GM10248 (cell line): ENCODE measurements around the gene RHAG.

Experiments
- CTCF ChIA-PET: fragments of 300-600 bp; sonication (Branson Sonifier 250); formaldehyde crosslinking; extraction: SDS; loops from one replicate; lab custom pipeline; 2021; ENCODE audit warnings: antibody characterized with exemption; lab: Yijun Ruan, JAX
- POLR2A ChIA-PET: fragments of 350-650 bp; sonication (Branson Sonifier 250); formaldehyde crosslinking; extraction: SDS; loops from one replicate; lab custom pipeline; 2020; ENCODE audit warnings: antibody characterized with exemption; lab: Yijun Ruan, JAX
- DNase-seq: peaks from one replicate; pipeline ENCODE4 v3.0.0; 2012; ENCODE audit errors: extremely low spot score
- TF ChIP-seq, protein P1 (sequence below): IDR thresholded peaks from 2 replicates; pipeline ENCODE4 v1.5.1; 2012; ENCODE audit warnings: mild to moderate bottlenecking, low read depth; ENCODE audit errors: extremely low read depth, missing control alignments, control extremely low read depth

RHAG gene

DNA sequence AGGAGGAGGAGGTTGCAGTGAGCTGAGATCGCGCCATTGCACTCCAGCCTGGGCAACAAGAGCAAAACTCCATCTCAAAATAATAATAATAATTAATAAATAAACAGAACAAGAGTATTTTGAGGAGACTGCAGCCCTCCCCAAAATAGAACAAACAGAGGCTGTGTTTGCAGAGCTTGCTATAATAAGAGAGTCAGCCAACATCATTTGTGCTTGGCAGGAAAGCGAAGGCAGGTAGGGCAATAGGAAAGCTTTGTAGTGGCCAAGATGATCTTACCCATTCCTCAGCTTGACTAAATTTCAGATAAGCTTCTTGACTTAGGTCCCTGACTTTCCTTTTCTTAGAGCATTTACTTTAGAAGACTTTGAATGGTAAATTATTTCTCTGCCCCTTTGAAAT, 79.5 kb downstream of the RHAG start:
- no peak for DNase-seq
- ChIA-PET CTCF (interaction anchor here (0.7 to 2.0 kb wide), 5 partner anchors 9 to 52 kb away, joined by 3 to 6 read pairs (median 3); no protein-coding TSS in a partner anchor), POLR2A (no interaction called here)
- TF ChIP-seq, protein P1, sequence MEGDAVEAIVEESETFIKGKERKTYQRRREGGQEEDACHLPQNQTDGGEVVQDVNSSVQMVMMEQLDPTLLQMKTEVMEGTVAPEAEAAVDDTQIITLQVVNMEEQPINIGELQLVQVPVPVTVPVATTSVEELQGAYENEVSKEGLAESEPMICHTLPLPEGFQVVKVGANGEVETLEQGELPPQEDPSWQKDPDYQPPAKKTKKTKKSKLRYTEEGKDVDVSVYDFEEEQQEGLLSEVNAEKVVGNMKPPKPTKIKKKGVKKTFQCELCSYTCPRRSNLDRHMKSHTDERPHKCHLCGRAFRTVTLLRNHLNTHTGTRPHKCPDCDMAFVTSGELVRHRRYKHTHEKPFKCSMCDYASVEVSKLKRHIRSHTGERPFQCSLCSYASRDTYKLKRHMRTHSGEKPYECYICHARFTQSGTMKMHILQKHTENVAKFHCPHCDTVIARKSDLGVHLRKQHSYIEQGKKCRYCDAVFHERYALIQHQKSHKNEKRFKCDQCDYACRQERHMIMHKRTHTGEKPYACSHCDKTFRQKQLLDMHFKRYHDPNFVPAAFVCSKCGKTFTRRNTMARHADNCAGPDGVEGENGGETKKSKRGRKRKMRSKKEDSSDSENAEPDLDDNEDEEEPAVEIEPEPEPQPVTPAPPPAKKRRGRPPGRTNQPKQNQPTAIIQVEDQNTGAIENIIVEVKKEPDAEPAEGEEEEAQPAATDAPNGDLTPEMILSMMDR: no peak

DNA sequence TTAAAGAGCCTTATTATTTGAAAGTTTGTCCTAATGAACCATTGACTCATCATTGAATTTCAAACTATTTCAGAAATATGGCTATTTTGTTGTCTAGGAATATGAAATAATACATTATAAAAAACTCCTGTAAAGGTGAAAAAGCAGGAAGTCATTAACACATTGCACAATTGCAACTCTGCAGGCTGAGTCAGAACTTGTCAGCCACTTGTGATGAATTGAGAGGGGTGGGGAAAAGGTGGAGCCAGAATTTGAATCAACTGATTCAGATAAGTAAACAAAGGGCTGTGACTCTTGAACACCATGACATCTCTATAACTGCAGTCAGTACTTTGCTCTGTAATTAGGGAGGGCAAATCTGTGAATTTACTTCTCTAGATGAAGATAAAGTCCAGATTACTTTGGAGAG, 80.2 kb downstream of the RHAG start:
- POLR2A ChIA-PET: no interaction called here
- CTCF ChIA-PET: no interaction called here
- TF ChIP-seq, protein P1: no peak
- no peak for DNase-seq

DNA sequence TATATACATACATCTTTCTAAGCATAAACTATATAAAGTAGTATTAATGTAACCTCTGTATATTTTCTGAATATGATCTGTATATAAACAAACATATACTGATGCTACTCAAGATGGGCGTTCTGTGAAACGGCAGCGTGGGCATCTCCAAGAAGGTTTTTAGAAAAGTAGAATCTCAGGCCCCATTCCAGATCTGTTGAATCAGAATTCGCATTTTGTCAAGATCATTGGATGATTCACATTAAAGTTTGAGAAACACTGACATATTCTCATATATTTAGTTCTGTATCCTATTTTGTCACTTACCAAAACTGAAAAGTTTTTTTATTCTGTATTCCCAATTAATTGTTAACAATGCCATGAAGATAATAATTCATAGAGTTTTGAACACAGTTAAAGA, 80.7 kb downstream of the RHAG start:
- ChIA-PET CTCF (no interaction called here), POLR2A (no interaction called here)
- DNase-seq: no peak
- TF ChIP-seq, protein P1: no peak
